Measurements from ENCODE around the gene INMT.
"Not testable (repeated sequence)": the region's sequence is repeated elsewhere in the genome, so short reads cannot be mapped to it uniquely, and the experiment has no call there.

DNA sequence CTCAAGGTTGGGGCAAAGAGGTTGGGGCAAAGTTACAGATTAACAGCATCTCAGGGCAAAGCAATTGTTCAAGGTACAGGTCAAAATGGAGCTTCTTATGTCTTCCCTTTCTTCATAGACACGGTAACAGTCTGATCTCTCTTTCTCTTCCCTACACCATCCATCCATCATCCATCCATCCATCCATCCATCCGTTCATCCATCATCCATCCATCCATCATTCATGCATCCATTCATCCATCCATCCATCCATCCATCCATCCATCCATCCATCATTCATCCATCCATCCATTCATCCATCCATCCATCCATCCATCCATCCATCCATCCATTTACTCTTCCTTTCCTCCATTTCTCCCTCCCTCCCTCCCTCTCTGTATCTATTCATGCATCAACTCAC lies 32.5 kb upstream of the INMT start:
- not testable (repeated sequence) for TF ChIP-seq TAF1 (IDR thresholded peaks at IDR 0.05; ENCODE audit: borderline replicate concordance, low read depth, low read length); POLR2A (IDR thresholded peaks at IDR 0.05; ENCODE audit: low read depth, low read length)
